Measurements from ENCODE around the gene OR2A12.
"Not testable (repeated sequence)": the region's sequence is repeated elsewhere in the genome, so short reads cannot be mapped to it uniquely, and the experiment has no call there.

The OR2A12 gene

DNA sequence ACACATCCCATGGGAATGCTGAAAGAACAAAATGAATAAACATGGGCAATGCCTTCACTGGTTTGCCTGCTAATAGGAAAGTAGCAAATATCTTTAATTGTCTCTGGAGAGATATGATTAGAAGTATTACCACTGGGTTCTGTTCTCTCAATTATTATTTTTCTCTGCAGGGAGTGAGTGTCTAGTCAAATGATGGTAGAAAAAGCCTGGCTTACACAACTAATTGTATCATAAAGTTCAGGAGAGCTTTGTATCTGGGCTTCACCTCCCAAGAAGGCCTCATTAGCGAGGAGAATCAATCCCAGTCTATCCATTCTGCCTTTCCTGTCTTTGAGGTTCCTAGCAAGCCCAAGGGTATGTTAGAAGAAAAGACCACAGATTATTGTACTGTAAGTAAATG, 36.8 kb downstream of the OR2A12 start, which contains the start of gene OR2A14:
OR2A14 (plus strand) TSS at position 301 of the 400 bp plus-strand sequence. CDS start 5,937 bp downstream, outside the sequence.
- no peak for DNase-seq (ENCODE audit: low read depth)

DNA sequence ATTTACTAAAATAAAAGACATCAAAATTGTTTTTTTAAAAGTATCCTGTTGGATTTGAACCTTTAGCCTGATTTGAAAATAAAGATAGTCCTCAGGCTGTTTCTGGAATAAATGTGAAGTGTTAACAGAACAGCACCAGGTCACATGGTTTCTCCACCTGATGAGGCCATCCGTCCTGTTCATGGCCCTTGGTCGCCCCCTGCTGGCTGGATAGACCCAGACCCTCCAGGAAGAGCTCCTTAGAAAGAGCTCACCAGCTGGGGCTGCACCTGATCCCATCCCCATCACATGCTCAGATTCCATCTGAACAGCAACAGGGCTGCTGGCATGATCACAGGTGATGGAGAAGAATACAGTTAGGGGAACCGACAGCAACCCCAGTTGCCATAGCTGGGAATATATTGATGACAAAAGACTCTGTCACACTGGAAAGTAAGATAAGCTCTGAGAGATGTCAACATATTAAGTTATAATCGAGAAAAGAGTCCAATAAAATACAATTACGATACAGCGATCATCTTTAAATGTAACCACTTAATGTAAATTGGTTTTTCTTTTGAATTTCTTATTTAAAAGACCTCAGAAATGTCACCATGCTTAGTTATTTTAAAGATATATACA, 41.7 kb downstream of the OR2A12 start:
- DNase-seq (ENCODE audit: low read depth), result peak; percentile 86

GRCh38 chr7:144129601-144130000, 43.5 kb downstream of the OR2A12 start:
- DNase-seq (ENCODE audit: low read depth), result not testable (repeated sequence)

- no peak for DNase-seq (ENCODE audit: low read depth)
Measured at GRCh38 chr7:144130730-144131129, 44.7 kb downstream of the OR2A12 start.

DNA sequence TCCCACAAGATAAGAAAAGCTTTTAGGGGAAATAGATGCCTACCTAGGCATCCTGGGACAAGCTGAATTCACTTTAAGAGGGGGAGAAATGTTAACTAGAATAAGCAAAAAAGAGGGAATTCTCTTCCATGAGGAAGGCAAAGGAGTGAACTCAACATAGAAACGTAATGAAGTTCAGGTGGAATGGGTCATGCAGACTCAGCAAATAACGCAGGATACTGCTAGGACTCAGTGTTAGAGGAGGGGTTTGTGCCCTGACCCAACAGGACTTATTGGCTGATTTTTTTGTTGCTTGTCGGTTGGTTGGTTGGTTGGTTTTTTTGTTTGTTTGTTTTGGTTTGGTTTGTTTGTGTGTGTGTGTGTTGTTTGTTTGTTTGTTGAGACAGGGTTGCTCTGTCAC, 46.2 kb downstream of the OR2A12 start:
- DNase-seq (ENCODE audit: low read depth), result no peak

DNA sequence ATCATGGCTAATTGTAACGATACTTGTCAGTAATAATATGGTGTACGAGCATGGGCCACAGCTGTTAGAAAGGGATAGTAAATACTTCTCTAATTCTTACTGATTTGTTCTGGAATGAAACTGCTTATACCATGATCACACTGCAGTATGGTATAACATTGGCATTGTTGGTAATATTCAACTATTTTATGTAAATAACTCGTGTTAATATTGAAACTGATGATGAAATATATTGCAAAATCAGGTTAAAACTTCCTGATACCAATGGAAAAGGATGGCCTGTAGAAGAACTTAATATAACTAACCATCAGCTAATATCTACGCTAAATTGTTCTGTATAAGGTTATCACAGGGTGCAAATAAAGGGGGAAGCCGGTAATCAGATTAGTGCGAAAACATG, 47.2 kb downstream of the OR2A12 start:
- no peak for DNase-seq (ENCODE audit: low read depth)

GRCh38 chr7:144134116-144134515, 48.0 kb downstream of the OR2A12 start:
- DNase-seq (ENCODE audit: low read depth), result no peak

DNA sequence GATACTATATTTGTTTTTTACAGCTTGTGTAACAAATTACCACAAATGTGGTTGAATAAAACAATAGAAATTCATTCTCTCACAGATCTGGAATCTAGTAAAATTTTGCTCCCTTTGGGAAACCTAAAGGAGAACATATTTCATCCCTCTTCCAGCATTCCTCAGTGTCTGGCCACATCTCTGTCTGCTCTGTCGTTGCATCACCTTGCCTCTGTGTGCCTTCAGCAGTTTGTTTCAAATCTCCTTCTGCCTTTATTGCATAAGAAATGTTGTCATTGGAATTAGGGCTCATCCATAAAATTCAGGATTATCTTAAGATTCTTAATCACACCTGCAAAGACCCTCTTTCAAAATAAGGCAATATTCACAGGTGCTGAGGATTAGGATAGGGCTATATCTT, 51.4 kb downstream of the OR2A12 start:
- no peak for DNase-seq (ENCODE audit: low read depth)

DNA sequence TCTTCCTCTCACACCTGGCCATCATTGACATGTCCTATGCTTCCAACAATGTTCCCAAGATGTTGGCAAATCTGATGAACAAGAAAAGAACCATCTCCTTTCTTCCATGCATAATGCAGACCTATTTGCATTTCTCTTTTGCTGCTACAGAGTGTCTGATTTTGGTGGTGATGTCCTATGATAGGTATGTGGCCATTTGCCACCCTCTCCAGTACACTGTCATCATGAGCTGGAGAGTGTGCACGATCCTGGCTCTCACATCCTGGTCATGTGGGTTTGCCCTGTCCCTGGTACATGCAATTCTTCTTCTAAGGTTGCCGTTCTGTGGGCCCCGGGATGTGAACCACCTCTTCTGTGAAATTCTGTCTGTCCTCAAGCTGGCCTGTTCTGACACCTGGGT, 56.1 kb downstream of the OR2A12 start:
- DNase-seq (ENCODE audit: low read depth), result no peak

DNA sequence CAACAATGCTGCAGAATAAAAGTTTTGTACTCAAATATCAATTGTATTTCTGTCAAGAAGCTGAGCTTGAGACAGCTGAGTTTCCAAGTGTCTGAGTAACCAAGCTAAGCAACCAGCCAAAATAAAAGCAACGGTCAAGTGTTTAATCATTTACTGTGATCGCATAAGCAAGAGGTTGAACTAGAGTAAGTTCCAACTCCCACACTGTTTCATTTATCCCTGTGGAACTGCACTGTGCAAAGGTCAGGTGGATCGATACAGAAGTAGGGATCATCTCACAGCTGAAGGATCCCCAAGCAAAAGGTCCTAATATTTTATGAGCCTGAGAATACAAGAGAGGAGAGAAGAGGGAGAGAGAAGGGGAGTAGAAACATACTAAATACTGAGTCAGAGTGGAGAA, 58.3 kb downstream of the OR2A12 start:
- no peak for DNase-seq (ENCODE audit: low read depth)

DNA sequence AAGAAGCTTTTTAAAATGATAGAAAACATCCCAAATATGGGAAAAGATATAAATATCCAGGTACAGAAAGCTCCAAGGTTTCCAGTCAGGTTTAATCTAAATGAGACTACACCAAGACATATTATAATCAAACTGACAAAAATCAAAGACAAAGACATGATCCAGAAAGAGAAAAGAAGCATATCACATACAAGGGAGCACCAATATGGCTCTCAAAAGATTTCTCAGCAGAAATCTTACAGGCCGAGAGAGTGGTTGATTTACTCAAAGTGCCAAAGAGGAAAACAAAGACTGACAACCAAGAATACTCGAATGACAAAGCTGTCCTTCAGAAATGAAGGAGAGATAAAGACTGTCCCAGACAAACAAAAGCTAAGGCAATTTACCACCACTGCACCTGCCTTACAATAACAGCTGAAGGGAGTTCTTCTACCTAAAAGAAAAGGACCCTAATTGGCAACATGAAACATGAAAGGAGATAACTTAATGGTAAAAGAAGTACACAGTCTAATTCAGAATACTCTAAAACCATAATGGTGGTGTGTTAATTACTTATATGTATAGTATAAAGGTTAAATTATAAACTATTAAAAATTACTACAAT, 62.2 kb downstream of the OR2A12 start:
- DNase-seq (ENCODE audit: low read depth), result no peak

Measured in stimulated activated CD8-positive, alpha-beta memory T cell treated with anti-CD3 and anti-CD28 coated beads, Interleukin-15, amount 100 ng/mL, for 1 hour (primary cell).